OCI-LY3 (cell line): ENCODE results near the gene TAC4.

Source experiments
- EZH2phosphoT487 ChIP-seq: fragments of 200-600 bp; shearing (Covaris generic); IDR thresholded peaks from 2 replicates; pipeline ENCODE4 v1.6.1; 2018; ENCODE audit warnings: antibody characterized with exemption, mixed run types, low read depth
- TF ChIP-seq, protein P1 (sequence below): fragments of 200-600, 300-600 bp; sonication (generic); IDR thresholded peaks from 2 replicates; pipeline ENCODE4 v1.5.1; 2014; ENCODE audit warnings: antibody characterized with exemption, low read length, low read depth

DNA sequence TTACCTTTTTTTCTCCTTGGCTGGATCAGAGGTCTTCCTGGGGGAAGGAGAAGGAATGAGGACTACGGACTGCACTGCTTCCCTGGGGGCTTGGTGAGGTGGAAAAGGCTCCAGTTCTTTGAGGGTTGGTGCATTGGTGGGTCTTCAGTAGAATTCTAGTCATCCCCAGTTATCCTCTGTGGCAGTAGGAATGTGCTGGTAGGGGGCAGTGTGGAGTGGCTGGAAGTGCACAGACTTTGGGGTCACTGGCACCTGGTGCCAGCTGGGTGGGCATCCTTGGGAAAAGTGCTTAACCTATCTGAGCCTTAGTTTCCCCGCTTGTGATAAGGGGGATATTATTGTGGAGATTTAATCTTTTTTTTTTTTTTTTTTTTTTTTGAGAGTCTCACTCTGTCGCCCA lies 6.3 kb downstream of the TAC4 start:
- TF ChIP-seq, protein P1, sequence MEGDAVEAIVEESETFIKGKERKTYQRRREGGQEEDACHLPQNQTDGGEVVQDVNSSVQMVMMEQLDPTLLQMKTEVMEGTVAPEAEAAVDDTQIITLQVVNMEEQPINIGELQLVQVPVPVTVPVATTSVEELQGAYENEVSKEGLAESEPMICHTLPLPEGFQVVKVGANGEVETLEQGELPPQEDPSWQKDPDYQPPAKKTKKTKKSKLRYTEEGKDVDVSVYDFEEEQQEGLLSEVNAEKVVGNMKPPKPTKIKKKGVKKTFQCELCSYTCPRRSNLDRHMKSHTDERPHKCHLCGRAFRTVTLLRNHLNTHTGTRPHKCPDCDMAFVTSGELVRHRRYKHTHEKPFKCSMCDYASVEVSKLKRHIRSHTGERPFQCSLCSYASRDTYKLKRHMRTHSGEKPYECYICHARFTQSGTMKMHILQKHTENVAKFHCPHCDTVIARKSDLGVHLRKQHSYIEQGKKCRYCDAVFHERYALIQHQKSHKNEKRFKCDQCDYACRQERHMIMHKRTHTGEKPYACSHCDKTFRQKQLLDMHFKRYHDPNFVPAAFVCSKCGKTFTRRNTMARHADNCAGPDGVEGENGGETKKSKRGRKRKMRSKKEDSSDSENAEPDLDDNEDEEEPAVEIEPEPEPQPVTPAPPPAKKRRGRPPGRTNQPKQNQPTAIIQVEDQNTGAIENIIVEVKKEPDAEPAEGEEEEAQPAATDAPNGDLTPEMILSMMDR = peak; percentile 15; the same call in 1 of the 2 replicates
- no peak for TF ChIP-seq EZH2phosphoT487
